ENCODE measurements around the gene SSUH2.
"Not testable (repeated sequence)": the region's sequence is repeated elsewhere in the genome, so short reads cannot be mapped to it uniquely, and the experiment has no call there.

SSUH2 gene

DNA sequence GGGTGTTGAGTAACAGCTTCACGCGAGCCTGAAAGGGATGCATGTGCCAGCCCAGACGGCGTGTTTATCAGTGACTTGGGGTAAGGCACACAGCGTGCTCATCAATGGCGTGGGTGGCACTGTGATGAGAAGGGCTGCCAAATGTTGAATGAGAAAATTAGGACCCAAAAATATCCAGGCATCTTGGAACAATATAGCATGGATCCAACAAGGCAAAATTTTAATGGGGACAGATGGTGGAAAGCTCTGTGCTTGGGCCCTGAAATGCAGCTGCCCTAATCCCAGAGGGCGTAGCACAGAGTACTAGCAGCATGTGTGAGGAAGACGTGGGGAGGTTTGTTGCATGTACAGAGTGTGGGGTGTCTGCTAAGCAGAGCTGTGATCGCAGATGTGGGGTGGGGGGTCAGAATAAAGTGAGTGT, 48.9 kb downstream of the SSUH2 start:
- H3K4me1 ChIP-seq (ENCODE audit: control insufficient read depth, insufficient read depth, low read length) = no peaks in the 10 kb centered on the region
- no peak overlapping the region for H3K4me3 ChIP-seq (ENCODE audit: low read depth, low read length)
- no peak overlapping the region for H3K27ac ChIP-seq (ENCODE audit: low read depth, low read length)
- H3K36me3 ChIP-seq (ENCODE audit: control insufficient read depth, insufficient read depth, low read length) = no peaks in the 10 kb centered on the region
- no peak overlapping the region for H3K9ac ChIP-seq (ENCODE audit: low read length)
- H3K9me3 ChIP-seq (ENCODE audit: control insufficient read depth, insufficient read depth, low read depth, low read length) = no peaks in the 10 kb centered on the region
- no peaks in the 10 kb centered on the region for H3K27me3 ChIP-seq (ENCODE audit: control insufficient read depth, insufficient read depth, low read length)

GRCh38 chr3:8595252-8595651, 49.3 kb downstream of the SSUH2 start:
- Histone ChIP-seq H3K27me3 (ENCODE audit: control insufficient read depth, insufficient read depth, low read length) (no peaks in the 10 kb centered on the region), H3K27ac (ENCODE audit: low read depth, low read length) (no peak overlapping the region), H3K36me3 (ENCODE audit: control insufficient read depth, insufficient read depth, low read length) (no peaks in the 10 kb centered on the region), H3K9ac (ENCODE audit: low read length) (no peak overlapping the region), H3K4me3 (ENCODE audit: low read depth, low read length) (no peak overlapping the region), H3K4me1 (ENCODE audit: control insufficient read depth, insufficient read depth, low read length) (no peaks in the 10 kb centered on the region), H3K9me3 (ENCODE audit: control insufficient read depth, insufficient read depth, low read depth, low read length) (no peaks in the 10 kb centered on the region)

- Histone ChIP-seq H3K4me3 (ENCODE audit: low read depth, low read length) (no peak overlapping the region), H3K36me3 (ENCODE audit: control insufficient read depth, insufficient read depth, low read length) (no peaks in the 10 kb centered on the region), H3K9ac (ENCODE audit: low read length) (no peak overlapping the region), H3K9me3 (ENCODE audit: control insufficient read depth, insufficient read depth, low read depth, low read length) (no peaks in the 10 kb centered on the region), H3K27me3 (ENCODE audit: control insufficient read depth, insufficient read depth, low read length) (no peaks in the 10 kb centered on the region), H3K27ac (ENCODE audit: low read depth, low read length) (no peak overlapping the region), H3K4me1 (ENCODE audit: control insufficient read depth, insufficient read depth, low read length) (no peaks in the 10 kb centered on the region)
These were observed 51.4 kb downstream of the SSUH2 start for GRCh38 chr3:8593021-8593827.

DNA sequence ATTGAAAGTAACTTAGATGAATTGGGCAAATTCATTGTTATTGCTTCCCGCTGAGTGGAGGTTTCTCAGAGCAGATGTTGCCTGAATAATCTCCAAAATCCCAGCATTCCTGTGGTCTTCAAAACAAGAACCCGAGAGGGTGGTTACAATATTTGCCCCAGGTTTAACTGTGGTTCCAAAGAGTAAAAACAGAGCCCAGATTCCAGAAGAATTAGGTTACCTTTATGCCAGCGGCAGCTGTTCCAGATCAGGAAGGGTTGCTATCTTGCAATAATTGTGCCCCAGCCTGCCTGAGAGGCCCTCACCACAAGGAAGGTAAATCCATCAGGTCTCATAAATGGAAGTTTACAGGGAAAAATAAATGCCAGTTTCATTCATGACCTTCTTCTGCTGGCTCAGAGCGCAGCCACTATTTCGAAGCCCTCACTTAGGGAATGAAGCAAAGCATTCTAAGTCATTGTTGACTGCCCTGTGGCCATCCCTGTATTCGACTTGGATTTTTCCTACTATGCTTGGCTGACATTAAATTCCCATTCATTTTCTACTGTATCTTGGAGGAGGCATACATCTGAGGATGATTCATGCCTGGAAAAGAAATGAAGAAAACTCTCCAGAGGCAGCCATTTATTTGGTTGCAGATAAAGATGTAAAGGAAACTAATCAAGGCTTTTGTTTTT, 54.6 kb downstream of the SSUH2 start:
- Histone ChIP-seq H3K36me3 (ENCODE audit: control insufficient read depth, insufficient read depth, low read length) (no peaks in the 10 kb centered on the region), H3K27ac (ENCODE audit: low read depth, low read length) (no peak overlapping the region), H3K9me3 (ENCODE audit: control insufficient read depth, insufficient read depth, low read depth, low read length) (no peaks in the 10 kb centered on the region), H3K9ac (ENCODE audit: low read length) (no peak overlapping the region), H3K4me1 (ENCODE audit: control insufficient read depth, insufficient read depth, low read length) (no peaks in the 10 kb centered on the region), H3K4me3 (ENCODE audit: low read depth, low read length) (no peak overlapping the region), H3K27me3 (ENCODE audit: control insufficient read depth, insufficient read depth, low read length) (no peaks in the 10 kb centered on the region)

GRCh38 chr3:8584661-8585060, 59.9 kb downstream of the SSUH2 start:
- Histone ChIP-seq H3K27ac (ENCODE audit: low read depth, low read length) (no peak overlapping the region), H3K9ac (ENCODE audit: low read length) (no peak overlapping the region), H3K36me3 (ENCODE audit: control insufficient read depth, insufficient read depth, low read length) (no peaks in the 10 kb centered on the region)

GRCh38 chr3:8581806-8582445, 62.7 kb downstream of the SSUH2 start:
- no peak overlapping the region for H3K9ac ChIP-seq (ENCODE audit: low read length)
- H3K27ac ChIP-seq (ENCODE audit: low read depth, low read length) = no peak overlapping the region
- H3K36me3 ChIP-seq (ENCODE audit: control insufficient read depth, insufficient read depth, low read length) = no peaks in the 10 kb centered on the region
- no peak overlapping the region for H3K4me3 ChIP-seq (ENCODE audit: low read depth, low read length)
- no peaks in the 10 kb centered on the region for H3K4me1 ChIP-seq (ENCODE audit: control insufficient read depth, insufficient read depth, low read length)
- H3K9me3 ChIP-seq (ENCODE audit: control insufficient read depth, insufficient read depth, low read depth, low read length) = no peaks in the 10 kb centered on the region
- H3K27me3 ChIP-seq (ENCODE audit: control insufficient read depth, insufficient read depth, low read length) = no peaks in the 10 kb centered on the region

More at GRCh38 chr3:8584661-8585060, 59.9 kb downstream of the SSUH2 start:
- no peak overlapping the region for H3K4me3 ChIP-seq (ENCODE audit: low read depth, low read length)
- no peaks in the 10 kb centered on the region for H3K4me1 ChIP-seq (ENCODE audit: control insufficient read depth, insufficient read depth, low read length)
- H3K9me3 ChIP-seq (ENCODE audit: control insufficient read depth, insufficient read depth, low read depth, low read length) = no peaks in the 10 kb centered on the region
- H3K27me3 ChIP-seq (ENCODE audit: control insufficient read depth, insufficient read depth, low read length) = no peaks in the 10 kb centered on the region

DNA sequence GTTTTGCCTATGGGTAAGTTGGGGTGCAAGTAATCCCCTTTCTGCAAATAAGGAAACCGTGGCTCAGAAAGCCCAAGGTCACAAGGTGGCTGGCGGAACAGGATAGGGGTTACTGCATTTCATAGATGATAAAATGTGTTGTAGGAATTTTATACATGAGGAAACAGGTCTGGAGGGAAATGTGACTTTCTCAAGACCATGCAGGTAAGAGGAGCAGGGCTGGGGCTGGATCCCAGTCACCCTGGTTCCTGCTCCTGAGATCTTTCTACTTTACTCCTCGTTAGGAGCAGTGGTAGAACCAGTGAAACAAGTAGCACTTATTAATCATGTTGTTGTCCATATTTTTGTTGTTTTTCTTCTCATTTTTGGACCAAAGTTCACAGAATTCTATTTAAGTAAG, 63.2 kb downstream of the SSUH2 start:
- Histone ChIP-seq H3K4me1 (ENCODE audit: control insufficient read depth, insufficient read depth, low read length) (no peaks in the 10 kb centered on the region), H3K9me3 (ENCODE audit: control insufficient read depth, insufficient read depth, low read depth, low read length) (no peaks in the 10 kb centered on the region), H3K36me3 (ENCODE audit: control insufficient read depth, insufficient read depth, low read length) (no peaks in the 10 kb centered on the region), H3K4me3 (ENCODE audit: low read depth, low read length) (no peak overlapping the region), H3K9ac (ENCODE audit: low read length) (no peak overlapping the region), H3K27ac (ENCODE audit: low read depth, low read length) (no peak overlapping the region), H3K27me3 (ENCODE audit: control insufficient read depth, insufficient read depth, low read length) (no peaks in the 10 kb centered on the region)

DNA sequence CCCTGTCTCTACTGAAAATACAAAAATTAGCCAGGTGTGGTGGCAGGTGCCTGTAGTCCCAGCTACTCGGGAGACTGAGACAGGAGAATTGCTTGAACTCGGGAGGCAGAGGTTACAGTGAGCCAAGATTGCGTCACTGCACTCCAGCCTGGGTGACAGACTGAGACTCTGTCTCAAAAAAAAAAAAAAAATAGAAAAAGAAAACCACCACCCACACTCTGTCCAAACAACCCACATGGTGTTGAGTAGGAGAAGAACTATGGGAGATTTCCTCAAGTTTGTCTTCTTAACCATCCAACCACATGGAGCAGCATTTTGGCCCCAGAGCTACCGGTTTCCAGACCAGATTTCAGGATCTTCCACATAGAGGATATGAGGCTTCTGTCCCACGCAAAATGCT, 64.2 kb downstream of the SSUH2 start:
- H3K9me3 ChIP-seq (ENCODE audit: control insufficient read depth, insufficient read depth, low read depth, low read length); H3K4me3 ChIP-seq (ENCODE audit: low read depth, low read length); H3K4me1 ChIP-seq (ENCODE audit: control insufficient read depth, insufficient read depth, low read length); H3K27ac ChIP-seq (ENCODE audit: low read depth, low read length); H3K9ac ChIP-seq (ENCODE audit: low read length); H3K36me3 ChIP-seq (ENCODE audit: control insufficient read depth, insufficient read depth, low read length); H3K27me3 ChIP-seq (ENCODE audit: control insufficient read depth, insufficient read depth, low read length): not testable (repeated sequence)

- Histone ChIP-seq H3K4me3 (ENCODE audit: low read depth, low read length) (no peak overlapping the region), H3K36me3 (ENCODE audit: control insufficient read depth, insufficient read depth, low read length) (no peaks in the 10 kb centered on the region; the same call in 1 of the 2 replicates), H3K4me1 (ENCODE audit: control insufficient read depth, insufficient read depth, low read length) (no peaks in the 10 kb centered on the region), H3K9ac (ENCODE audit: low read length) (no peak overlapping the region), H3K27me3 (ENCODE audit: control insufficient read depth, insufficient read depth, low read length) (no peaks in the 10 kb centered on the region), H3K27ac (ENCODE audit: low read depth, low read length) (no peak overlapping the region), H3K9me3 (ENCODE audit: control insufficient read depth, insufficient read depth, low read depth, low read length) (no peaks in the 10 kb centered on the region)
These were observed 64.7 kb downstream of the SSUH2 start for GRCh38 chr3:8579943-8580342.

GRCh38 chr3:8579096-8579495, 65.5 kb downstream of the SSUH2 start:
- Histone ChIP-seq H3K9me3 (ENCODE audit: control insufficient read depth, insufficient read depth, low read depth, low read length) (no peaks in the 10 kb centered on the region), H3K27ac (ENCODE audit: low read depth, low read length) (no peak overlapping the region), H3K27me3 (ENCODE audit: control insufficient read depth, insufficient read depth, low read length) (no peaks in the 10 kb centered on the region), H3K9ac (ENCODE audit: low read length) (no peak overlapping the region), H3K4me3 (ENCODE audit: low read depth, low read length) (no peak overlapping the region), H3K4me1 (ENCODE audit: control insufficient read depth, insufficient read depth, low read length) (no peaks in the 10 kb centered on the region), H3K36me3 (ENCODE audit: control insufficient read depth, insufficient read depth, low read length) (no peaks in the 10 kb centered on the region; the same call in 1 of the 2 replicates)

GRCh38 chr3:8578282-8578681, 66.3 kb downstream of the SSUH2 start:
- Histone ChIP-seq H3K27ac (ENCODE audit: low read depth, low read length) (no peak overlapping the region), H3K9me3 (ENCODE audit: control insufficient read depth, insufficient read depth, low read depth, low read length) (no peaks in the 10 kb centered on the region), H3K4me3 (ENCODE audit: low read depth, low read length) (no peak overlapping the region), H3K27me3 (ENCODE audit: control insufficient read depth, insufficient read depth, low read length) (no peaks in the 10 kb centered on the region), H3K4me1 (ENCODE audit: control insufficient read depth, insufficient read depth, low read length) (no peaks in the 10 kb centered on the region), H3K9ac (ENCODE audit: low read length) (no peak overlapping the region), H3K36me3 (ENCODE audit: control insufficient read depth, insufficient read depth, low read length) (no peaks in the 10 kb centered on the region; the same call in 1 of the 2 replicates)

Measured in HUES6 (cell line).